ENCODE measurements around the gene MYO16.

Gene MYO16

DNA sequence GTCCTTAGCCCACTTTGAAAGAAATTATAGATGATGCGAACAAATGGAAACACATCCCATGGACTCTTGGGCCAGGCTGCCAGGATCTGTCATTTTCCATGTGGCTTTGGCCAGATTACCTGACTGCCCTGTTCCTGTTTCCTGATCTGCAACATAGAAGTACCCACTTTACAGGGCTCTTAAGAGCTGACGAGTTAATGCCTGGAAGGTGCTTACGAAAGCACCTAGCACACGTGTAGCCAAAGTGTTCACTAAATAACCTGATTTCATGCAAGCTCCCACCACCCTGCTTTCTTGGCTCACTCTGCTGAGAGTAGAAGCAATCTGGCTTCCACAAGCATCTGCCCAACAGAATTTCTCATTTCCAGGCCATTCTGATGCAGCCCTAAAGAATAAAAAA is 575.2 kb downstream of the MYO16 start:
- Histone ChIP-seq H3K4me3 (ENCODE audit: insufficient read depth, low read length, poor library complexity, severe bottlenecking) (no peak overlapping the region), H3K9me2 (replicated peaks; ENCODE audit: insufficient read depth, low read length) (no peaks in the 10 kb centered on the region), H3K9me3 (ENCODE audit: insufficient read depth, low read length) (no peaks in the 10 kb centered on the region), H3K4me2 (ENCODE audit: low read depth, low read length, poor library complexity, severe bottlenecking) (no peak overlapping the region), H2AFZ (ENCODE audit: low read depth, low read length, severe bottlenecking) (no peak overlapping the region), H4K20me1 (ENCODE audit: low read depth, low read length) (no peaks in the 10 kb centered on the region), H3K27me3 (ENCODE audit: low read length) (no peaks in the 10 kb centered on the region), H3K27ac (ENCODE audit: low read depth, low read length) (no peak overlapping the region), H3F3A (ENCODE audit: insufficient read depth) (no peaks in the 10 kb centered on the region), H3K79me2 (ENCODE audit: insufficient read depth, low read length) (no peaks in the 10 kb centered on the region), H3K36me3 (ENCODE audit: low read length) (no peaks in the 10 kb centered on the region), H3K9ac (ENCODE audit: low read length) (no peak overlapping the region)
- no peak for TF ChIP-seq EZH2phosphoT487 (conservative IDR thresholded peaks at IDR 0.05; ENCODE audit: low read length)
- no peak for TF ChIP-seq CTCF (IDR thresholded peaks at IDR 0.05; ENCODE audit: insufficient read depth, low read length, poor library complexity, severe bottlenecking)

DNA sequence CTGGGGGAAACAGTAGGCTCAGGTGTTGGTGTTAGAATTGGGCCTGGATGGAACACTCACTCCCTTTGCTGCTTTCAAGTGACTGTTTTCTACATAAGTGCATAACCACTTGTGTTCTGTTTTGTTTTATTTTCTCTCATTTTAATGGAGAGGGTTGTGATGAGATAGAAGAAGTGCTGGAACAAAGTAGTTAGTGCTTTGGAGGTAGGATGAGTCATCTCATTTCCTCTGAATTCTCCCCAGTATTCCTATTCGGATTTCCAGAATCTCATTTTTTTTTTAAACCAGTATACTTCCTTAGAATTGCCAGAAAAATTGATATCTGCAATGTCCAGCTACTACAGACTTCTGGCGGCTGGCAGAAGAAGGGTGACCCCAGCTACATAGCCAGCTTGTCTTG is 575.9 kb downstream of the MYO16 start:
- Histone ChIP-seq H3K36me3 (ENCODE audit: low read length) (no peaks in the 10 kb centered on the region), H3K4me2 (ENCODE audit: low read depth, low read length, poor library complexity, severe bottlenecking) (no peak overlapping the region), H3K4me3 (ENCODE audit: insufficient read depth, low read length, poor library complexity, severe bottlenecking) (no peak overlapping the region), H4K20me1 (ENCODE audit: low read depth, low read length) (no peaks in the 10 kb centered on the region), H3K79me2 (ENCODE audit: insufficient read depth, low read length) (no peaks in the 10 kb centered on the region), H3F3A (ENCODE audit: insufficient read depth) (no peaks in the 10 kb centered on the region), H3K9ac (ENCODE audit: low read length) (no peak overlapping the region), H3K9me3 (ENCODE audit: insufficient read depth, low read length) (no peaks in the 10 kb centered on the region), H2AFZ (ENCODE audit: low read depth, low read length, severe bottlenecking) (no peak overlapping the region), H3K27me3 (ENCODE audit: low read length) (no peaks in the 10 kb centered on the region), H3K27ac (ENCODE audit: low read depth, low read length) (no peak overlapping the region), H3K9me2 (replicated peaks; ENCODE audit: insufficient read depth, low read length) (no peaks in the 10 kb centered on the region)
- TF ChIP-seq CTCF (IDR thresholded peaks at IDR 0.05; ENCODE audit: insufficient read depth, low read length, poor library complexity, severe bottlenecking) (no peak), EZH2phosphoT487 (conservative IDR thresholded peaks at IDR 0.05; ENCODE audit: low read length) (no peak)

- Histone ChIP-seq H3K9me2 (replicated peaks; ENCODE audit: insufficient read depth, low read length) (no peaks in the 10 kb centered on the region), H2AFZ (ENCODE audit: low read depth, low read length, severe bottlenecking) (no peak overlapping the region), H3K27ac (ENCODE audit: low read depth, low read length) (no peak overlapping the region), H3K4me3 (ENCODE audit: insufficient read depth, low read length, poor library complexity, severe bottlenecking) (no peak overlapping the region), H3K27me3 (ENCODE audit: low read length) (no peaks in the 10 kb centered on the region), H3K9ac (ENCODE audit: low read length) (no peak overlapping the region), H3K4me2 (ENCODE audit: low read depth, low read length, poor library complexity, severe bottlenecking) (no peak overlapping the region), H3F3A (ENCODE audit: insufficient read depth) (no peaks in the 10 kb centered on the region), H3K9me3 (ENCODE audit: insufficient read depth, low read length) (no peaks in the 10 kb centered on the region), H4K20me1 (ENCODE audit: low read depth, low read length) (no peaks in the 10 kb centered on the region), H3K36me3 (ENCODE audit: low read length) (no peaks in the 10 kb centered on the region), H3K79me2 (ENCODE audit: insufficient read depth, low read length) (no peaks in the 10 kb centered on the region)
- no peak for TF ChIP-seq EZH2phosphoT487 (conservative IDR thresholded peaks at IDR 0.05; ENCODE audit: low read length)
- TF ChIP-seq CTCF (IDR thresholded peaks at IDR 0.05; ENCODE audit: insufficient read depth, low read length, poor library complexity, severe bottlenecking) = no peak
Observed at GRCh38 chr13:109206616-109207015, 577.2 kb downstream of the MYO16 start.

DNA sequence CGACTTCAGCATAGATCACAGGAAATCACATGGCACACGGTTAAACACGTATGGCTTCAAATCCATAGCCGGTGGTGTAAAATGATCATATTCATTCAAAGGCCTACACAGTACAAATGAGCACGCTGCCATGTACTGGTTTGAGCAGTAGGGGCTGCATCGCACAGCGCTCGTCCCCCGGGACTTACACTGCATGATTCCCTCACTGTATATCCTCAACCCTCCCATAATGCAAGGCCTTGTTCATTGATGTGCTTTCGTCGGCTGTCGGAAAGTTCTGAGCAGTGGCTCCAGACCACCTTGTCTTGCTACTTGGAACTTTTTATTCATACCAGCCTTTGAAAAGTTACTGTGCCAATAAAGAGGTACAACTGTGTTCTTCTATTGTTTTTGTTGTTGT is 578.2 kb downstream of the MYO16 start:
- Histone ChIP-seq H3K27me3 (ENCODE audit: low read length) (no peaks in the 10 kb centered on the region), H3F3A (ENCODE audit: insufficient read depth) (no peaks in the 10 kb centered on the region), H3K9me2 (replicated peaks; ENCODE audit: insufficient read depth, low read length) (no peaks in the 10 kb centered on the region), H3K79me2 (ENCODE audit: insufficient read depth, low read length) (no peaks in the 10 kb centered on the region), H4K20me1 (ENCODE audit: low read depth, low read length) (no peaks in the 10 kb centered on the region), H3K27ac (ENCODE audit: low read depth, low read length) (no peak overlapping the region), H3K9me3 (ENCODE audit: insufficient read depth, low read length) (no peaks in the 10 kb centered on the region), H3K36me3 (ENCODE audit: low read length) (no peaks in the 10 kb centered on the region), H3K9ac (ENCODE audit: low read length) (no peak overlapping the region), H2AFZ (ENCODE audit: low read depth, low read length, severe bottlenecking) (no peak overlapping the region), H3K4me2 (ENCODE audit: low read depth, low read length, poor library complexity, severe bottlenecking) (no peak overlapping the region), H3K4me3 (ENCODE audit: insufficient read depth, low read length, poor library complexity, severe bottlenecking) (no peak overlapping the region)
- TF ChIP-seq EZH2phosphoT487 (conservative IDR thresholded peaks at IDR 0.05; ENCODE audit: low read length) (no peak), CTCF (IDR thresholded peaks at IDR 0.05; ENCODE audit: insufficient read depth, low read length, poor library complexity, severe bottlenecking) (no peak)
